GM12892 (cell line): ENCODE results near the gene DSP.

Source experiments
- POLR2A ChIP-seq: IDR thresholded peaks from 2 replicates; pipeline ENCODE4 v1.6.1; 2011; ENCODE audit warnings: low read depth, low read length, control low read depth
- POLR2AphosphoS5 ChIP-seq: IDR thresholded peaks from 2 replicates; pipeline ENCODE4 v1.6.1; 2011; ENCODE audit warnings: low read depth, low read length, control low read depth
- TAF1 ChIP-seq: IDR thresholded peaks from 2 replicates; pipeline ENCODE4 v1.6.1; 2011; ENCODE audit warnings: low read depth, mild to moderate bottlenecking, control low read depth, low read length, borderline replicate concordance

DNA sequence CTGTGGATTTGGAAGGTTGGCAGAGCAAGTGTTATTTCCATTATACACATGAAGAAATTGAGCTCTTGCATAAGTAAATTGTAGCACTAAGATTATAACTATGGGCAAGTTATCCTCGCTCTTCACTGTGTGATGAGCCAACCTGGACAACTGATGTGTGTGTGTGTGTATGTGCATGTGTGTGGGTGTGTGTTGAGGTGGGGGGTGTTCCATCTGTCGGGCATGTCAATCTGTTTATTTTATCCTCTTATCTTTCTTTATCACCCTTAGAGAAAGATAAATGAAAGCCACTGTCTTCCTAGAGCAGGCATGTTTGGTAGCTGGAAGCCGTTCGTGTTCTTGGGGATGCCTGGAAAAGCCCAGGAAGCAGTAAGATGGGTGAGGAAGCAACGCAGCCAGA lies 3.0 kb upstream of the DSP start:
- no peak for TF ChIP-seq POLR2AphosphoS5
- TF ChIP-seq POLR2A = no peak
- TF ChIP-seq TAF1 = no peak
